Left colon (tissue), 2 donors: Measurements from ENCODE around the gene SYT2. TPM values are rescaled to one million over a fixed set of nuclear protein-coding genes. Genes with fewer than 3 reads are reported as not detected.
A peak's percentile ranks its signal among the peaks of the same experiment; 100 is the strongest.
"Not testable (repeated sequence)": the region's sequence is repeated elsewhere in the genome, so short reads cannot be mapped to it uniquely, and the experiment has no call there.

Experiments used
- ATAC-seq: fragments of 200-7000 bp; cut with Tn5 transposase; one replicate; pipeline ENCODE4 v1.9.1; 2020; ENCODE audit warnings: mild to moderate bottlenecking, moderate library complexity
- DNase-seq, 2 donors: peaks; one replicate each; pipeline ENCODE4 v3.0.0-alpha.2; 2020
- intact Hi-C, 2 donors: fragments of 100-400 bp; cut with DNase I in 1 of 2; cut with micrococcal nuclease in 1 of 2; formaldehyde crosslinking; loops; one replicate each; pipeline versions ENCODE4 v1.11.2 to v1.14.0; 2022; cut with DNase I, micrococcal nuclease
- total RNA-seq, 2 donors: library from RNA; stranded (reverse); fragmentation: NEBNext Ultra II Directional; extraction: Animal tissue kit (Norgen Biotek cat#: 25700); gene quantifications; one replicate each; pipeline ENCODE4 v1.2.1, GENCODE V29; 2021
- donor health status: DM: no; HTN: no; CAD: no.
- donor health status: DM: yes; HTN: yes; CAD: no.

Gene SYT2
- total RNA-seq, 2 donors from 2014 or later, result 0.06 to 0.42 TPM

DNA sequence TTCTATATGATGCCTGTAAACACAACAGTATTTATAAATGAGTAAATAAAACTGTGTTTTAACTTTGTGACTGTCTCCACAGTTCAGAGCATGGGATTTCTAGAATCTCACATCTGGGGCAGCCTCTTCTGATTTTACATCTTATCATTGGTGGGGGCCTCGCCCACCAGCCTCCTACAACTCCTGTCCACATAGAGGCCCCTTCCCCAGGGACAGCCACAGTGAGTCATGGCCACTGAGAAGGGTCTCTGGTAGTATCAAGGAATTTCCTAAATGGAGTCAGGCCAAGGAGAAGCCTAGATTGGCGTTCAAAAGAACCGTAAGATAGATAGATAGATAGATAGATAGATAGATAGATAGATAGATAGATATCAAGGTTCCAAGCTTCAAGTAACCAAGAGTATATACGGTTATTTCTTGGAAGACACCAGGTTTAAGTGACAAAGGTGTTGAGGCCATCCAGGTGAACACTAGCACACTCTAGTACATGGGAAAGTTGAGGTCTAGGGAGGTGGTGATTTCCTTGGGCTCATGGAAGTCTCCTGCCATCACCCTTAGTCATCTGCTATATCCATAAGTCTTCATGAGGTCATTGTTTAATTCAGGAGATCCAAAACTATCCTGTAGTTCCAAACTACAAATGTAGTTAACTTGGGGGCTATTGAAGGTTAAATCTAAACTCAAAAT is 121.6 kb downstream of the SYT2 start:
- intact Hi-C loops, result no loop called here
- ATAC-seq (no peak), DNase-seq (no peak)

DNA sequence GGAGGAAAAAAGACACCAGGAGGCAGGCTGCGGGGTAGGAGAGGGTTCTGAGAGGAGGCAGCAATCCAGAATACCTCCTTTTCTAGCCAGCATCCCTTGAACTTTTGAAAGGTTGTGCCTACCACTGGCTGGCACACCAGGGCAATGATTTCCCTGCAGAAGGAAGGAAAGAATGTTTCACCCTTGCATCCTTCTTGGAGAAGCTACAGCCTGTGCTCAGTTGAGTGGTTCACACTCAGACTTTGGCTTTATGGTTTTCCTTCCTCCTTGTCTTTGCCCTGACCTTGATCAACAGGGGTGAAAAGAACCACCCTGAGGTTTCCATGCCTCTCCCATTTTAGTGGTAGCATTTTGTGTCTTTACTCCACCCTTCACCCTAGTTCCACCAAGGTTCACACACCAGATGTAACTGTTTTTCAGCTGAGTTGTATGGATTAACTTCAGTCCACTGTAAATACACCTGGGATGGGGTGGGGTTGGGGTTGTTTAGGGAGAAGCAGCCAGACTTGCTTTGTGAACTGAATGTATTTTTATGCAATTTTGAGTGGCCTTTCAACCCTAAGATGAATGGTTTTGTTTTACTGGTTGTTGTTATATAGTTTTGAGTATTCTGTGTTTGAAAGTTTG is 122.3 kb downstream of the SYT2 start:
- intact Hi-C loops, result no loop called here
- no peak for DNase-seq
- ATAC-seq, result no peak

DNA sequence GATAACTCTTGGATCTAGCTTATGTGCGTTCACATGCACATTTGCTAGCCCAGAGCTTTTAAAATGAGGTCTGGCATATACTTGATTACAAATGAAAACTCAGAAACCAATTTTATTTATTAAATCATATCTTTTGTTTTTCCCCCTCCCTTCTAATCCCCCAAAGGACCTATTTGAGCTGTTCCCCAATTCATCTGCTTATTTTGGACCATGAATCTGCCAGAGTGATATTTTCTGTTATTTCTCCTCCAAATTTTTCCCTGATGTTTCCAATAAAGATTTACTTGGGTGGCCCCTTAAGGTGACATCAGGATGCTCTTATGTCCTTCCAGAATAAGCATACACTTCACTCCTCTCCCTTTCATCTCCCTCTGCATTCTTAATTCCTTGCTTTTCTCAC is 123.4 kb downstream of the SYT2 start:
- no peak for ATAC-seq
- no peak for DNase-seq
- intact Hi-C loops, result no loop called here

DNA sequence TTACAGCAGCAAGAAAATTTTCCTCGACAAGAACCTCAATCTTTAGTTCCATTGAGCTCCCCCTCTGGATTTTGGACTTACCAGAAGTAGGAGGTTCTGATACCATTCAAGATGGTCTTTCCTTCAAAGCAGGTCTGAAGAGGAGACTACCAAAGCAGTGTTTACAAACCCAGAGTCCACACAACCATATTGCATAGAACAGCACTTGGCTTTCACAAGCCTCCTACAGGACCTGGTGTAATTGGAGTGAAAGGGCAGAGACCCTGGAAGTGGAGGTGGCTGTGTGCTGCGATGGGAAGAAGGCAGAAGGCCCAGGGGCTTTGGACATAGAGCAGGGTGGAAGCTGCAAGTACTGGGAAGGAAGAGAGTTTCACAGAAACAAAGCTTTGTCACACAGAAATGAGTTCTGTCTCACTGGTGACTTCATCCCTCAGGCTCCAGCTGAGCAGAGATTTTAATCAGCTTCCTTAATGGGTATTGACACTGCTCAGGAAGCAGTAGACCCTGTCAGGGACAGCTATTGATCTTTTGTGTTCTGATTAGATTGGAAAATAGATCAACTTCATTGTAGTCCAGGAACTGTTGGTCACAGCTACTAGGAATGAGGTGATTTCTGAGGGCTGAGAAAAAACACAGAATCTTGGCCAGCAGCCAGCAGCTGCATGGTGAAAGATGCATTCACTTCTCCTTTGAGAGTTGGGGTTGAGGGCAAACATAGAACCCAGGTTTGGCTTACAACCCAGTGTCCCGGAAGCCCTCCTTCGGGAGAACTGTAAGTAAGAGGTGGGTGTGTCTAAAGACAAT is 124.0 kb downstream of the SYT2 start:
- intact Hi-C loops, result no loop called here
- ATAC-seq, result no peak
- DNase-seq, result peak in 1 of 2 donors; percentile 31

DNA sequence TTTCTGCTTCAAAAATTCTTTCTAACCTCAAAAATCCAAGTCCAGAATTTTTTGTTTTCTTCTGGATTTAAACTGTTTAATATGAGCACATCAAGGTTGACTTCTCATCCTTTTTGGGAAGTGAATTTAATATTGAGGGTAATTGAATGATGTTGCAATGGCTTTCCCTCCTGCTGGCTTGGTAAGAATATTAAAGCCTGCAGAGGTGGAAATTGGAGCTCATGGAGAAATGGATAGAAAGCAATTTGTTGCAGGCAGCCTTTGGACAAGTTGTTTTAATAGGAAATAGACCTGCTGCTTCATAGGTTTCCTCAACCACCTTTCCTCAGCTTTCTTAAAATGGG is 124.7 kb downstream of the SYT2 start:
- no peak for ATAC-seq
- intact Hi-C loops, result no loop called here
- no peak for DNase-seq

DNA sequence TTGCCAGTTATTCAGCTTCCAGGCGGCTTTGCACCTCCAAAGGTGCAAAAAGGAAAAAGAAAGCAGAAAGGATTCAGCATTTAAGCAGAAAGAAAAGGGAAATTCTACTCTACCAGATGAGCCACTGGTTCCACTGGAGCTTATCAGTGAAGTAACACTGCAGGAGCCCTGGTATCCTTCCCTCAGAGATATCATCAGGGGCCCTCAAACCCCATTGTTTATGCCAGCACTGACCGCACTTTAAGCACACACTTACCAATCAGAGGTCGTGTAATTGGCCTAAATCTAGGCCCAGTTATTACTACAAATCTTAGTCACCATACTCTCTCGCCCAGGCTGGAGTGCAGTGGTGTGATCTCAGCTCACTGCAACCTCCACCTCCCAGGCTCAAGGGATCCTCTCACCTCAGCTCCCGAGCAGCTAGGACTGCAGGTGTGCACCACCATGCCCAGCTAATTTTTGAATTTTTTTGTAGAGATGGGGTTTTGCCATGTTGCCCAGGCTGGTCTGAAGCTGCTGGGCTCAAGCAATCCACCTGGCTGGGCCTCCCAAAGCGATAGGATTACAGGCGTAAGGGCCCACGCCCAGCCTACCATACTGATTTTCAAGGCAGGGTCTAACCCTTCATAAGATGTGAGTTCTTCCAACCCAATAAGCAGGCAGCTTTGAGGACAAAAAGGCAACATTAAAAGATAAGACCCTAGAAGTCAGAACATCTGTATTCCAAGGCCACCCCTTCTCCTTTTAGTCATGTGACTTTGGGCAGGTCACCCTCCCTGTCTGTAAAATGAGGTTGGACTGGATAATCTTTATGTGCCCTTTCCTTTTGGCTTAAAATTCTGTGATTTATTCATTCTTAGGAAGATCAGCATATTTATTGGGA is 125.3 kb downstream of the SYT2 start:
- DNase-seq, result no peak
- ATAC-seq, result no peak
- intact Hi-C loops, result no loop called here

DNA sequence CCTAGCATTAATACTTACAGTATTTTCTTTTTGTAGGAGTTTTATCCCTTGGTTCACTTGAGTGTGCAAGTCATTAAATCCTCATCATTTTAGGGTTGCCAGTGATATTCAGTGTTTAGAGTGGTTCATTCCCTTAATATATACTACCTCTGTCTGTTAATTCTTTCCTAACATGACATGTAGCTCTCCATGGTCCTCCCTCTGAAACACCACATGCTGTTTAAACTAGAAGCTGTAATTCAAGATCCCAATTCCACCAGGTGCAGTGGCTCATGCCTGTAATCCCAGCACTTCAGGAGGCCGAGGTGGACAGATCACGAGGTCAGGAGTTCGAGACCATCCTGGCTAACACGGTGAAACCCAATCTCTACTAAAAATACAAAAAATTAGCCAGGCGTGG is 127.9 kb downstream of the SYT2 start:
- ATAC-seq, intact Hi-C loops: not testable (repeated sequence)

DNA sequence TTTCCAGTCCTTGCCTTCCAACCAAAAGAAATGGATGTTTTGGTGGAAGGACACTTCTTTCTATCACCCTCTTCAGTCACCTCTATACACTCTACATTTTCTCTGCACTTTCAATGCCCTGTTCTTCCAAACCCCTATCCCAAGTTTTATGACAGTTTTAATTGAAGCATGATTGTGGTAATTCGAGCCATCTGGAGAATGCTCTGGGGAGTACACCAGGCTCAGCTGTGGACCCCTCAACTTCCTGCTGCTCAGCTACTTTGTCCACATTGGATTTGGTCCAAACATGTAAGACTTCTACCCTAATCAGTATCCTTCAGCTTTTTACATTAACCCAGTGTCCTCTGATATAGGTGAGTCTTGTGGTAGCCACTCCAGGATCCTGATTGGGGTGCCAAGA is 129.6 kb downstream of the SYT2 start:
- DNase-seq, result no peak
- peak; percentile 47 for ATAC-seq
- intact Hi-C loops, result no loop called here

More for the DNA sequence above, 127.9 kb downstream of the SYT2 start:
- DNase-seq, result not testable (repeated sequence)

DNA sequence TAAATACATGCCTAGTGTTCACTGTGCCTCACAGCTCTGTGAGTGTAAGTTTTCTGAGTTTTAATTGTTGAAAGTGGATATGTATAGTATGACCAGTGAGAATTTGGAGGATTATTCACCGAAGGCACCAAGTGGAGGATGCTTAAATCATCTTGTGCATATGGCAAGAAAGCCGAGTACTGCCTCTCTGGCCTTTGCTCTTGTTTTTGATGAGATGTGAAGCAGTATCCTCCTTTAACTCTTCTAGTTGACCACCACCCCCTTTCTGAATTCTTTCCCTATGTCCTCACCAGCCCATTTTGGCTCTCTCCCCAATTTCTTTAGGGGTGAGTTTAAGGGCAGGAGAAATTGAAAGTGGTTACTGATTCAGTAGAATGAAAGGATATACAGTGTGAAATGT is 130.4 kb downstream of the SYT2 start:
- DNase-seq (no peak), ATAC-seq (no peak)
- intact Hi-C loops, result loop anchor here in 1 of 2 donors (10.0 kb wide), 1 partner anchor 75 kb away; no protein-coding TSS in a partner anchor

DNA sequence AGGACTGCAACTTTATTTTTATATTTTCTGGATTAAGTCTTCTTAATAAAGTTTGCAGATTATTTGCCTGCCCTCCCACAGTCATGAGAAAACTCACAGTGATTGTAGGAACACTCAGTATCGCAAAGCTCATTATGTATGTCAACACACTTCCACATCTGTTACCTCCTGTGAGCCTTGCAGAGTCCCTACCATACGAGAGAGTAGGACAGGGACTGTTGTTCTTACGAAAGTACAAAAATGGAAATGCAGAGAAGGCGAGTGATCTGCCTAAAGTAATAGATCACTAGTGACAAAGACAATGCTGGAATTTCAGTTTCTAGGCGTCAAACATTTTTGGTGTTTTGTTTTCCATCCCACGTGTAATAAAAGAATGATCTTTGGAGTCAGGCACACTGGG is 131.7 kb downstream of the SYT2 start:
- ATAC-seq (peak; percentile 41), DNase-seq (no peak)

DNA sequence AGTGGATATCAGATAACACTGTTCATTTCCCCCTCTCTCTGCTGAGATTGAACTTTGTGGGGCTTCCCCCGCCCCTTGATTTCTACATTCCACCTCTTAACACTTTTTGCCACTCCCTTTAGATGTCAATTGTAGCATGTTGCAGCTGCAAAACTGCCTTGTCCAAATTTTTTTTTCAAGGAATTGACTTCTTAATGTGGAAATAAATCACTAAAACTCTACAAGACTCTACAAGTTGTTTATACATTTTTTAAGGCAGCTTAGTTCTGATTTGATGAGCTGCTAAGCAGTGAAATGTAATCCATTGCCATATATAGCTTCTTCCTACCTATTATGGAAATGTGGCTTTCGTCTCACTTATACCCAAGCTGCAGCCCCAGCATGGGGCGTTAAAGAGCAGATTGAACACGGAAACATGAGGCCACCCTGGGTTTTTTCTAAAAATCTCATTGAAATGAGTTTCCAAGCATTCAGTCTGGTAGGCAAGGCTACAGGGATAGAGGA is 132.2 kb downstream of the SYT2 start:
- intact Hi-C loops, result loop anchor here in 1 of 2 donors (10.0 kb wide), 1 partner anchor 73 kb away; no protein-coding TSS in a partner anchor
- ATAC-seq (no peak), DNase-seq (no peak)

More for the DNA sequence above, 131.7 kb downstream of the SYT2 start:
- intact Hi-C loops, result loop anchor here in 1 of 2 donors (10.0 kb wide), 1 partner anchor 74 kb away; no protein-coding TSS in a partner anchor

DNA sequence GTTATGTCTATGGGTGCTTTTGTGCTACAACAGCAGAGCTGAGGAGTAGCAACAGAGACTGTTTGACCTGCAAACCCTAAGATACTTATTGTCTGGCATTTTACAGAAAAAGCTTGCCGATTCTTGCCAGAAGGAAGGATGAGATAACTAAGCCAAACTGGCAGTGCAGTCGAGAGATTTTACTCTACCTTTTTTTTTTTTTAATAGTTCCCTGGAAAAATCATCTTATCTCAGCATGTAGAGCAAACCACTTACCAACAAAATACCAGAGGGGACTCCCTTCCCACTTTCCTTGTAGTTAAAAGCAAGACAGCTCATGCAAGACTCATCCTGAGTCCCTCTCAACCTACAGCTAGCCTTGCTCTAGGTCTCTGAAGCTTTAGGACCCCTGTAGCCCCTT is 132.9 kb downstream of the SYT2 start:
- intact Hi-C loops, result loop anchor here in 1 of 2 donors (10.0 kb wide), 1 partner anchor 73 kb away; no protein-coding TSS in a partner anchor
- ATAC-seq (no peak), DNase-seq (no peak)

DNA sequence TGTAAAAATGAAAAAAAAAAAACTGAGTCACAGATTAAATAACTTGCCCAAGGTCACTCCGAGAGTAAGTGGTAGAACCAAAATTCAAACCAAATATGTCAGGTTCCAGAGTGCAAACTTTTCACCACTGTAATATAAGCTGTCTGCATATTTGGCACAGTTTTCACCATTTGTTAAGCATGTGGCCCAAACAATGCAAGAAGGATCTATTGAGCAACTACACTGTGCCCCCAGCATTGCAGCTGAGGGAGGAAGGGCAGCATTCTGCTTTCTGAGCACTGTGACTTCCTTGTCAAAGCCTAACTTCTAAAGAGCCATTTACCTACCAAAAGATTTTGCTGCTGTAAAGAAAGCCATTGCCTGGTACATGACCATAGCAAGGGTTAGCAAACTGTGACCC is 133.4 kb downstream of the SYT2 start:
- intact Hi-C loops, result loop anchor here in 1 of 2 donors (10.0 kb wide), 1 partner anchor 72 kb away; no protein-coding TSS in a partner anchor
- no peak for DNase-seq
- no peak for ATAC-seq

DNA sequence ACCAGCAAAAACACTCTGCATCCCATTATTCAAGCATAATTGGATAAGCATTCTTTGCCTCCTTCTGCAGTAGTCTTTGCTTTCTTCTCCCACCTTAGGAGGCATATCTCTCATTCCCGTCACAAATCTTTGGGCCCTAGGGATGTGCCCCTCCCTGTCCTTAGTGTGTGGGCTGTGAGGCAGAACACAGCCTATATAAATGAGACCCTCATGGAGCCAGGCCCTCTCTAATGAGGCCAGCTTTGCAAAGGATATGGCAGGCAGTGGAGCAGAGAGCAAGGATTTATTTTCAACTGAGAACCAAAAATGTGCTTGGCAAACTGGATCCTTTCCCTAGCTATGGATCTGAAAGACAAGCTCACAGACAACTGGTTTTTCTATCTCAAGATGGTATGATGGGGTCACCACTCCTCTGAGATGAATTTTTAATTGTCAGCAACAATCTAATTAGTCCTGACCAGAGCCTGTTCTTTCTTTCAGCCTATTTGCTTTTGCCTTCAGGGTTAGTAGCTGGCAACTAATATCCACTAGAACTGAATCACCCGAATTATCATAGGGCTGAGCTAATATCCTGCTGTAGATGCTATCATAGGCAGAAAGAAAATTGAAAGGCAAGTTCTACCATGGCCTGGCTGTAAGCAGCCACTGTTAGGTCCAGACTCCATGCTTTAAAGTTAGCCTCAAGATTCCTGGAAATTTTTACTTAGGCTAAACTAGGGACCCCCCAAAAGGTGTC is 134.2 kb downstream of the SYT2 start:
- ATAC-seq (no peak), DNase-seq (no peak)
- intact Hi-C loops, result loop anchor here in 1 of 2 donors (10.0 kb wide), 1 partner anchor 71 kb away; no protein-coding TSS in a partner anchor

DNA sequence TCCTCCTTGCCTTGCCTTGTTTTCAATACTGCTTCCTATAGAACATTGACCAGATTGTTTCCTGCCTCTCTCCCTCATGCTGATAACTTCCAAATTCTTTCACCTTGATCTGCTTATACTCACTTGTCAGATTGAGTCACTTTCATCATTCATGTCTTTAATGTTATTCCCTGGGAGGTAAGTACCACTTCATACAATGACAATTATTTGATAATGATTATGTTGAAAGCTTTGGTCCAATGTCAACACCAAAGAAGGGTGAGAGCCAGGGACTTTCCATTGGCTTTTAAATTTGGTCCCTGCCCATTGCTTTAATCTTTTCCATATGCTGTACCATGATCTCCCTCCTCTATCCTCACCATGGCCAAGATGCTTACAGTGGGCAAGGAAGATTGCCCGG is 137.4 kb downstream of the SYT2 start:
- no peak for ATAC-seq

DNA sequence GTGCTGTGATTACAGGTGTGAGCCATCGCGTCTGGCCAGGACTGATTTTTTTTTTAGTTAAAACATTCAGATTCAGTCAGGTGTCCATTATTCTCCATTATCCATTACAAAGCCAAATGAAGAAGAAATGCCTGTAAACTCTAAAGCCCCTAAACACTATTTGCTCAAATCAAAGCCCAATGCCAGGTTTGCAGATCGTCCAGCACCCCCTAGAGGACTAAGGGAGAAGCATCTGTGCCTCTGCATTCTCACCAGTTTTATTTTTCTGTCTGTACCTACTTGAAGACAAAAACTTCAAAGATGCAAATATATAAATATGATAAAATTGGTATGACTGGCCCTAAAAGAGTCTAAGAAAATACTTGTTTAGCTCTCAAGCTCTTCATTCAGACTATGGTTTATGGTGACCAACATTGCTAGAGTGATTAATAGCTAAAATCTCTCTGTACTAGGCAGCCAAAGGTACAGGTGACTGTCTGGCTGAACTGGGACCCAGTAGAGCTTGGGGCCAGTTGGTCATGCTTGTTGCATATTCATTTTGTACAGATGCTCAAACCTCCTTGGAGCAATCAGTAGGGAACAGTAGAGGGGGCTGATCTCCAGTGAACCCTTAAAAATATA is 138.4 kb downstream of the SYT2 start:
- intact Hi-C loops, result loop anchor here in 1 of 2 donors (10.0 kb wide), 1 partner anchor 67 kb away; no protein-coding TSS in a partner anchor
- ATAC-seq, result peak; percentile 70
- peak in 1 of 2 donors; percentile 26 for DNase-seq

More for the DNA sequence above, 137.4 kb downstream of the SYT2 start:
- intact Hi-C loops, result loop anchor here in 1 of 2 donors (10.0 kb wide), 1 partner anchor 68 kb away; no protein-coding TSS in a partner anchor
- DNase-seq, result no peak
